ENCODE data around the gene SH2D3A.
"Not testable (repeated sequence)": the region's sequence is repeated elsewhere in the genome, so short reads cannot be mapped to it uniquely, and the experiment has no call there.

The SH2D3A gene

GRCh38 chr19:6790194-6791128 is 23.2 kb upstream of the SH2D3A start:
- no CpG with 5 or more reads among the region's 5 CpGs for WGBS (ENCODE audit: insufficient coverage, insufficient read length)
- Histone ChIP-seq H3K27ac (ENCODE audit: low read length) (no peak overlapping the region), H3K9me3 (ENCODE audit: control insufficient read depth, insufficient read depth, low read length) (no peaks in the 10 kb centered on the region; the same call in 1 of the 2 replicates)

GRCh38 chr19:6788896-6789295 is 21.7 kb upstream of the SH2D3A start:
- no CpG with 5 or more reads among the region's 4 CpGs for WGBS (ENCODE audit: insufficient coverage, insufficient read length)
- no peak for DNase-seq (ENCODE audit: low read depth, low spot score)
- no peak overlapping the region for H3K27ac ChIP-seq (ENCODE audit: low read length)
- no peaks in the 10 kb centered on the region for H3K9me3 ChIP-seq (ENCODE audit: control insufficient read depth, insufficient read depth, low read length)
- H3K4me1 ChIP-seq (ENCODE audit: control insufficient read depth, insufficient read depth, low read length): no peaks in the 10 kb centered on the region
- no peaks in the 10 kb centered on the region for H3K27me3 ChIP-seq (ENCODE audit: control insufficient read depth, insufficient read depth, low read length)
- no peaks in the 10 kb centered on the region for H3K36me3 ChIP-seq (ENCODE audit: control insufficient read depth, insufficient read depth, low read length)
- no peak overlapping the region for H3K4me3 ChIP-seq (ENCODE audit: low read length)

More at GRCh38 chr19:6790194-6791128, 23.2 kb upstream of the SH2D3A start:
- no peaks in the 10 kb centered on the region for H3K4me1 ChIP-seq (ENCODE audit: control insufficient read depth, insufficient read depth, low read length)
- no peak overlapping the region for H3K4me3 ChIP-seq (ENCODE audit: low read length)
- no peaks in the 10 kb centered on the region for H3K27me3 ChIP-seq (ENCODE audit: control insufficient read depth, insufficient read depth, low read length)
- no peak for DNase-seq (ENCODE audit: low read depth, low spot score)
- H3K36me3 ChIP-seq (ENCODE audit: control insufficient read depth, insufficient read depth, low read length): no peaks in the 10 kb centered on the region

- no peak for DNase-seq (ENCODE audit: low read depth, low spot score)
- no peaks in the 10 kb centered on the region for H3K4me1 ChIP-seq (ENCODE audit: control insufficient read depth, insufficient read depth, low read length)
- H3K4me3 ChIP-seq (ENCODE audit: low read length): no peak overlapping the region
- no peak overlapping the region for H3K27ac ChIP-seq (ENCODE audit: low read length)
- no peaks in the 10 kb centered on the region for H3K27me3 ChIP-seq (ENCODE audit: control insufficient read depth, insufficient read depth, low read length)
- no peaks in the 10 kb centered on the region for H3K9me3 ChIP-seq (ENCODE audit: control insufficient read depth, insufficient read depth, low read length)
- WGBS (ENCODE audit: insufficient coverage, insufficient read length): no CpG with 5 or more reads among the region's 4 CpGs
- H3K36me3 ChIP-seq (ENCODE audit: control insufficient read depth, insufficient read depth, low read length): no peaks in the 10 kb centered on the region
These were observed 20.2 kb upstream of the SH2D3A start for GRCh38 chr19:6787393-6787792.

- no peak for DNase-seq (ENCODE audit: low read depth, low spot score)
- Histone ChIP-seq H3K4me1 (ENCODE audit: control insufficient read depth, insufficient read depth, low read length) (no peaks in the 10 kb centered on the region), H3K27me3 (ENCODE audit: control insufficient read depth, insufficient read depth, low read length) (no peaks in the 10 kb centered on the region), H3K36me3 (ENCODE audit: control insufficient read depth, insufficient read depth, low read length) (no peaks in the 10 kb centered on the region), H3K4me3 (ENCODE audit: low read length) (no peak overlapping the region), H3K9me3 (ENCODE audit: control insufficient read depth, insufficient read depth, low read length) (no peaks in the 10 kb centered on the region), H3K27ac (ENCODE audit: low read length) (no peak overlapping the region)
- no CpG with 5 or more reads among the region's 4 CpGs for WGBS (ENCODE audit: insufficient coverage, insufficient read length)
These were observed 12.0 kb upstream of the SH2D3A start for GRCh38 chr19:6779206-6779605.

GRCh38 chr19:6778386-6778785 is 11.2 kb upstream of the SH2D3A start:
- H3K27ac ChIP-seq (ENCODE audit: low read length): no peak overlapping the region
- H3K4me3 ChIP-seq (ENCODE audit: low read length): no peak overlapping the region
- peaks cover under 1% of the 10 kb centered on the region for H3K4me1 ChIP-seq (ENCODE audit: control insufficient read depth, insufficient read depth, low read length)
- WGBS (ENCODE audit: insufficient coverage, insufficient read length): no CpG with 5 or more reads among the region's 4 CpGs
- H3K9me3 ChIP-seq (ENCODE audit: control insufficient read depth, insufficient read depth, low read length): no peaks in the 10 kb centered on the region
- no peak for DNase-seq (ENCODE audit: low read depth, low spot score)
- H3K36me3 ChIP-seq (ENCODE audit: control insufficient read depth, insufficient read depth, low read length): no peaks in the 10 kb centered on the region
- H3K27me3 ChIP-seq (ENCODE audit: control insufficient read depth, insufficient read depth, low read length): no peaks in the 10 kb centered on the region

- no peak overlapping the region; the same call in 1 of the 2 replicates for H3K4me3 ChIP-seq (ENCODE audit: low read length)
- H3K27ac ChIP-seq (ENCODE audit: low read length): no peak overlapping the region
- no peaks in the 10 kb centered on the region for H3K36me3 ChIP-seq (ENCODE audit: control insufficient read depth, insufficient read depth, low read length)
- WGBS (ENCODE audit: insufficient coverage, insufficient read length): no CpG with 5 or more reads among the region's 2 CpGs
- no peaks in the 10 kb centered on the region for H3K9me3 ChIP-seq (ENCODE audit: control insufficient read depth, insufficient read depth, low read length)
- peaks cover 7% of the 10 kb centered on the region for H3K4me1 ChIP-seq (ENCODE audit: control insufficient read depth, insufficient read depth, low read length)
- H3K27me3 ChIP-seq (ENCODE audit: control insufficient read depth, insufficient read depth, low read length): no peaks in the 10 kb centered on the region
- DNase-seq (ENCODE audit: low read depth, low spot score): no peak
These were observed 10.2 kb upstream of the SH2D3A start for GRCh38 chr19:6777434-6777833.

- H3K9me3 ChIP-seq (ENCODE audit: control insufficient read depth, insufficient read depth, low read length): no peaks in the 10 kb centered on the region
- no peak overlapping the region for H3K27ac ChIP-seq (ENCODE audit: low read length)
- 100% methylated on average over 1 of the region's 4 CpGs for whole genome bisulfite sequencing (ENCODE audit: insufficient coverage, insufficient read length)
These were observed 9.8 kb upstream of the SH2D3A start for GRCh38 chr19:6776999-6777398.

GRCh38 chr19:6776045-6776444 is 8.8 kb upstream of the SH2D3A start:
- H3K27me3 ChIP-seq (ENCODE audit: control insufficient read depth, insufficient read depth, low read length); H3K36me3 ChIP-seq (ENCODE audit: control insufficient read depth, insufficient read depth, low read length); DNase-seq (ENCODE audit: low read depth, low spot score); H3K9me3 ChIP-seq (ENCODE audit: control insufficient read depth, insufficient read depth, low read length); H3K27ac ChIP-seq (ENCODE audit: low read length); H3K4me3 ChIP-seq (ENCODE audit: low read length); H3K4me1 ChIP-seq (ENCODE audit: control insufficient read depth, insufficient read depth, low read length): not testable (repeated sequence)

More at GRCh38 chr19:6776999-6777398, 9.8 kb upstream of the SH2D3A start:
- no peaks in the 10 kb centered on the region for H3K27me3 ChIP-seq (ENCODE audit: control insufficient read depth, insufficient read depth, low read length)
- no peaks in the 10 kb centered on the region for H3K36me3 ChIP-seq (ENCODE audit: control insufficient read depth, insufficient read depth, low read length)
- H3K4me3 ChIP-seq (ENCODE audit: low read length): no peak overlapping the region
- H3K4me1 ChIP-seq (ENCODE audit: control insufficient read depth, insufficient read depth, low read length): peaks cover 7% of the 10 kb centered on the region
- DNase-seq (ENCODE audit: low read depth, low spot score): no peak

- no peak overlapping the region for H3K27ac ChIP-seq (ENCODE audit: low read length)
- H3K9me3 ChIP-seq (ENCODE audit: control insufficient read depth, insufficient read depth, low read length): no peaks in the 10 kb centered on the region
- no peaks in the 10 kb centered on the region for H3K36me3 ChIP-seq (ENCODE audit: control insufficient read depth, insufficient read depth, low read length)
- H3K4me1 ChIP-seq (ENCODE audit: control insufficient read depth, insufficient read depth, low read length): peaks cover 7% of the 10 kb centered on the region
- WGBS (ENCODE audit: insufficient coverage, insufficient read length): no CpG with 5 or more reads among the region's 11 CpGs
- DNase-seq (ENCODE audit: low read depth, low spot score): no peak
- H3K27me3 ChIP-seq (ENCODE audit: control insufficient read depth, insufficient read depth, low read length): no peaks in the 10 kb centered on the region
- H3K4me3 ChIP-seq (ENCODE audit: low read length): no peak overlapping the region
These were observed 7.8 kb upstream of the SH2D3A start for GRCh38 chr19:6774821-6775707.

- Histone ChIP-seq H3K9me3 (ENCODE audit: control insufficient read depth, insufficient read depth, low read length) (no peaks in the 10 kb centered on the region), H3K27ac (ENCODE audit: low read length) (no peak overlapping the region), H3K4me1 (ENCODE audit: control insufficient read depth, insufficient read depth, low read length) (peaks cover 7% of the 10 kb centered on the region), H3K27me3 (ENCODE audit: control insufficient read depth, insufficient read depth, low read length) (no peaks in the 10 kb centered on the region), H3K4me3 (ENCODE audit: low read length) (no peak overlapping the region), H3K36me3 (ENCODE audit: control insufficient read depth, insufficient read depth, low read length) (no peaks in the 10 kb centered on the region)
- no peak for DNase-seq (ENCODE audit: low read depth, low spot score)
- WGBS (ENCODE audit: insufficient coverage, insufficient read length): no CpG with 5 or more reads among the region's 8 CpGs
These were observed 6.2 kb upstream of the SH2D3A start for GRCh38 chr19:6773323-6773931.
